Fibroblast of lung (primary cell): ENCODE results near the gene CEP97. TPM values are rescaled to one million over a fixed set of nuclear protein-coding genes. Genes with fewer than 3 reads are reported as not detected.
A peak's percentile ranks its signal among the peaks of the same experiment; 100 is the strongest.
"Not testable (repeated sequence)": the region's sequence is repeated elsewhere in the genome, so short reads cannot be mapped to it uniquely, and the experiment has no call there.

Experiments used
- DNase-seq, 2 donors: peaks; one replicate each; pipeline versions ENCODE4 v3.0.0 to v3.0.0-alpha.2; 2010; ENCODE audit warnings: low read depth in 2 of 2
- H2AFZ ChIP-seq: 2 replicates; pipeline ENCODE4 v1.5.1; 2012; ENCODE audit warnings: low read length, control low read depth, inconsistent platforms
- H3K27ac ChIP-seq: 2 replicates; pipeline ENCODE4 v1.5.1; 2011; ENCODE audit warnings: low read length, control low read depth; ENCODE audit not compliant: insufficient read depth
- H3K27me3 ChIP-seq: 2 replicates; pipeline ENCODE4 v1.5.1; 2011; ENCODE audit warnings: mild to moderate bottlenecking, low read length; ENCODE audit not compliant: control insufficient read depth, insufficient read depth
- H3K36me3 ChIP-seq: 2 replicates; pipeline ENCODE4 v1.5.1; 2011; ENCODE audit warnings: low read length; ENCODE audit not compliant: control insufficient read depth, insufficient read depth
- H3K4me1 ChIP-seq: 2 replicates; pipeline ENCODE4 v1.5.1; 2011; ENCODE audit warnings: low read length; ENCODE audit not compliant: control insufficient read depth, insufficient read depth; ENCODE audit errors: extremely low read depth
- H3K4me2 ChIP-seq: 2 replicates; pipeline ENCODE4 v1.5.1; 2011; ENCODE audit warnings: low read length, control low read depth; ENCODE audit not compliant: insufficient read depth; ENCODE audit errors: extremely low read depth
- H3K4me3 ChIP-seq, 4 experiments: fragments of 200-600 bp in 1 of 4; sonication (generic) in 1 of 4; replicated peaks in 1 of 4; 2 replicates each; pipeline ENCODE4 v1.5.1; 2011 to 2016; ENCODE audit warnings: low read length in 4 of 4, low read depth in 3 of 4, mild to moderate bottlenecking in 3 of 4, control low read depth in 2 of 4, inconsistent platforms in 1 of 4, mixed read lengths in 1 of 4; ENCODE audit not compliant: insufficient read depth in 1 of 4; ENCODE audit errors: control extremely low read depth in 1 of 4
- H3K79me2 ChIP-seq: 2 replicates; pipeline ENCODE4 v1.5.1; 2012; ENCODE audit warnings: mild to moderate bottlenecking, low read length, inconsistent platforms; ENCODE audit not compliant: control insufficient read depth, insufficient read depth
- H3K9ac ChIP-seq: 2 replicates; pipeline ENCODE4 v1.5.1; 2011; ENCODE audit warnings: mild to moderate bottlenecking, low read length, control low read depth; ENCODE audit not compliant: insufficient read depth
- H3K9me3 ChIP-seq: 2 replicates; pipeline ENCODE4 v1.5.1; 2012; ENCODE audit warnings: low read depth, low read length; ENCODE audit not compliant: control insufficient read depth, insufficient read depth
- H4K20me1 ChIP-seq: 2 replicates; pipeline ENCODE4 v1.5.1; 2011; ENCODE audit warnings: low read length; ENCODE audit not compliant: control insufficient read depth, insufficient read depth; ENCODE audit errors: extremely low read depth
- EZH2 ChIP-seq: IDR thresholded peaks from 2 replicates; pipeline ENCODE4 v1.5.1; 2012; ENCODE audit warnings: low read length, control low read depth, mild to moderate bottlenecking; ENCODE audit errors: missing control alignments
- polyA plus RNA-seq, 2 donors: library from polyadenylated mRNA; depleted of rRNA in 1 of 2; stranded (reverse) in 1 of 2; unstranded in 1 of 2; fragments of >200 nt; gene quantifications; 2 replicates each; pipeline ENCODE4 v1.2.1, GENCODE V29; 2011 to 2012; ENCODE audit warnings: missing spikeins in 1 of 2
- total RNA-seq: library from RNA; depleted of rRNA; stranded (reverse); fragments of >200 nt; gene quantifications from 2 replicates; pipeline ENCODE4 v1.2.1, GENCODE V29; 2014
- TF ChIP-seq, protein P1 (sequence below), 2 donors: IDR thresholded peaks in 1 of 2; conservative IDR thresholded peaks in 1 of 2; 1 replicate in 1 of 2; 2 replicates in 1 of 2; pipeline ENCODE4 v1.5.1; 2011 to 2012; ENCODE audit warnings: low read length in 2 of 2, control low read depth in 1 of 2, inconsistent platforms in 1 of 2, low read depth in 1 of 2, mild to moderate bottlenecking in 1 of 2

CEP97 gene
- total and polyA plus RNA-seq, 2 donors (not counting 1 experiment from before 2014, with no cell fraction given) = 2.0 to 10.1 TPM

DNA sequence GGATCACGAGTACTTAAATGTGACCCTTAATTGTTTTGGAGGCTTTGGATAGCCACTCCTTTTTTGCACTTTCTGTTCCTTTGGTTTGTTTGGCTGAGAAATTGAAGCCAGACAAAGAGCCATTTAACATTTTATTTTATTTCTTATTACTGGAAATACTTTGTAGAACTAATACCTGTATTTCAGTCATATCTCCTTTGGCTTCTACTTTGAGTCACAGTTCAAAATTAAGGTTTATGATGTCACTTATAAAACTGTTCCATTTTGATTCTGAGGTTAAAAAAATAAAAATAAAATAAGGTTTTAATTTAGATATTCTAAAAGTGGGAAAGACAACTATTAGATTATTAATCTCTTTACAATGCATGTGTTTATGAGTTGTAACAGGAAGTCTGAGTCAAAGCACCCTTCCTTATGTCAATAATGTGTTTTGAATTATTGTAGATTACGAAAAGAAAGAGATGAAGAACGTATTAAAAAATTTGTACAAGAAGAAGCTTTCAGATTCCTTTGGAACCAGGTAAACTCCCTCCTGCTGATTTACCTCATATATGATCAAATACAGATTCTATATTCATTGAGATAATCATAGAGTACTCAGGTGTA lies 37.7 kb downstream of the CEP97 start:
- Histone ChIP-seq H3K4me3 (no peak overlapping the region), H2AFZ (no peak overlapping the region), H3K79me2 (no peaks in the 10 kb centered on the region), H3K4me1 (no peaks in the 10 kb centered on the region), H4K20me1 (no peaks in the 10 kb centered on the region), H3K4me2 (no peak overlapping the region), H3K9ac (no peak overlapping the region), H3K27me3 (no peaks in the 10 kb centered on the region), H3K36me3 (peaks cover 2% of the 10 kb centered on the region), H3K27ac (no peak overlapping the region), H3K9me3 (no peaks in the 10 kb centered on the region)
- no peak for DNase-seq
- TF ChIP-seq EZH2 = no peak
- TF ChIP-seq, protein P1, sequence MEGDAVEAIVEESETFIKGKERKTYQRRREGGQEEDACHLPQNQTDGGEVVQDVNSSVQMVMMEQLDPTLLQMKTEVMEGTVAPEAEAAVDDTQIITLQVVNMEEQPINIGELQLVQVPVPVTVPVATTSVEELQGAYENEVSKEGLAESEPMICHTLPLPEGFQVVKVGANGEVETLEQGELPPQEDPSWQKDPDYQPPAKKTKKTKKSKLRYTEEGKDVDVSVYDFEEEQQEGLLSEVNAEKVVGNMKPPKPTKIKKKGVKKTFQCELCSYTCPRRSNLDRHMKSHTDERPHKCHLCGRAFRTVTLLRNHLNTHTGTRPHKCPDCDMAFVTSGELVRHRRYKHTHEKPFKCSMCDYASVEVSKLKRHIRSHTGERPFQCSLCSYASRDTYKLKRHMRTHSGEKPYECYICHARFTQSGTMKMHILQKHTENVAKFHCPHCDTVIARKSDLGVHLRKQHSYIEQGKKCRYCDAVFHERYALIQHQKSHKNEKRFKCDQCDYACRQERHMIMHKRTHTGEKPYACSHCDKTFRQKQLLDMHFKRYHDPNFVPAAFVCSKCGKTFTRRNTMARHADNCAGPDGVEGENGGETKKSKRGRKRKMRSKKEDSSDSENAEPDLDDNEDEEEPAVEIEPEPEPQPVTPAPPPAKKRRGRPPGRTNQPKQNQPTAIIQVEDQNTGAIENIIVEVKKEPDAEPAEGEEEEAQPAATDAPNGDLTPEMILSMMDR (conservative IDR thresholded peaks at IDR 0.05 in 1 of 2, IDR thresholded peaks at IDR 0.05 in 1 of 2; ENCODE audit: low read depth in 1 of 2, low read length in 2 of 2) = no peak

DNA sequence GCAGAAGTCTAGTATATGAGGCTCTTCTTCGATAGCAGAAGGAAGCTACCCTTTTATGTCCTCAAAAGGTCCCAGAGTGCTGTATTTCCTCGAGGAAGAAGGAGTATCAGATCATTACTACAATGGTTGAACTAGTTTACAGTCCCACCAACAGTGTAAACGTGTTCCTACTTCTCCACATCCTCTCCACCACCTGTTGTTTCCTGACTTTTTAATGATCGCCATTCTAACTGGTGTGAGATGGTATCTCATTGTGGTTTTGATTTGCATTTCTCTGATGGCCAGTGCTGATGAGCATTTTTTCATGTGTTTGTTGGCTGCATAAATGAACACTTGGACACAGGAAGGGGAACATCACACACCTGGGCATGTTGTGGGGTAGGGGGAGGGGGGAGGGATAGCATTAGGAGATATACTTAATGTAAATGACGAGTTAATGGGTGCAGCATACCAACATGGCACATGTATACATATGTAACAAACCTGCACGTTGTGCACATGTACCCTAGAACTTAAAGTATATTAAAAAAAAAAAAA lies 53.4 kb downstream of the CEP97 start:
- H3K4me3 ChIP-seq, H3K27ac ChIP-seq, H3K79me2 ChIP-seq, H2AFZ ChIP-seq, H3K4me1 ChIP-seq, DNase-seq, H3K4me2 ChIP-seq, H3K9ac ChIP-seq, H4K20me1 ChIP-seq, H3K27me3 ChIP-seq, H3K9me3 ChIP-seq, H3K36me3 ChIP-seq: not testable (repeated sequence)

DNA sequence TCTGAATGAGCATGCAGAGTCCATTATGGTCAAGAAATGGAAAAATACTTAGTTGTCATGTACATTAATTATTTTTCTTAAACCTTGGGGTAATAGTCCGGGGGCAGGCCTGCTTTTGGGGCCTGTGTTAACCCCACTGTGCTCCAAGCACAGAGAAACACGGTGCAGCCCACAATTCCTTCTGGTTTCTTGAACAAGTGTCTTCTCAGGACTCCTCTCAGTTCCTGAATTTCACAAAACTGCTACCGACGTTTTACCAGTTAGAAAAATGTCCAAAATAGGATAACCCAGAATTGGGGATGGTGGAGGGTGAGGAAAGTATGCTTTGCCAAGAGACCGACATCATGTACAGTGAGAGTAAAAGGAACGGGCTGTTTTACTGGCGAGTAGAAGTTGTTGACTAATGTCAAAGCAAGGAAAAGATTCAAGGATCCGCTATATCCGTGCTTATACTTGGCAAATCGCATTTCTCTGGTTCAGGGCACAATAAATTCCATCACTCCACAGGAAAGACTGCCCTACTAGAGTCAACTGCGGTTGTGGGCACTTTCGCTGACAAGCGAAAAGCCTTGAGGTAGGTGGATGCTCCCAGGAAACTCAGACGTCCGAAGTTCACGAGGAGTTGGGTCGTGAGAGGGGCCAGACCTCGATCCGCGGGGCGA lies 54.1 kb downstream of the CEP97 start:
- H3K9me3 ChIP-seq = no peaks in the 10 kb centered on the region
- no peaks in the 10 kb centered on the region for H3K27me3 ChIP-seq
- H3K9ac ChIP-seq = peak overlapping the region; percentile 33
- H3K79me2 ChIP-seq = peaks cover 8% of the 10 kb centered on the region
- H2AFZ ChIP-seq = peak overlapping the region; percentile 97
- TF ChIP-seq, protein P1 (conservative IDR thresholded peaks at IDR 0.05 in 1 of 2, IDR thresholded peaks at IDR 0.05 in 1 of 2; ENCODE audit: low read depth in 1 of 2, low read length in 2 of 2) = no peak
- no peak for TF ChIP-seq EZH2
- peak overlapping the region; percentile 40 for H3K27ac ChIP-seq
- H3K4me2 ChIP-seq = peak overlapping the region; percentile 64
- H3K36me3 ChIP-seq = peaks cover 1% of the 10 kb centered on the region
- H3K4me3 ChIP-seq = peak overlapping the region; percentile 74 to 86 (median 82)
- DNase-seq = no peak
- no peaks in the 10 kb centered on the region for H4K20me1 ChIP-seq
- peaks cover 5% of the 10 kb centered on the region for H3K4me1 ChIP-seq
